ENCODE data around the gene INSM2.

INSM2 gene

DNA sequence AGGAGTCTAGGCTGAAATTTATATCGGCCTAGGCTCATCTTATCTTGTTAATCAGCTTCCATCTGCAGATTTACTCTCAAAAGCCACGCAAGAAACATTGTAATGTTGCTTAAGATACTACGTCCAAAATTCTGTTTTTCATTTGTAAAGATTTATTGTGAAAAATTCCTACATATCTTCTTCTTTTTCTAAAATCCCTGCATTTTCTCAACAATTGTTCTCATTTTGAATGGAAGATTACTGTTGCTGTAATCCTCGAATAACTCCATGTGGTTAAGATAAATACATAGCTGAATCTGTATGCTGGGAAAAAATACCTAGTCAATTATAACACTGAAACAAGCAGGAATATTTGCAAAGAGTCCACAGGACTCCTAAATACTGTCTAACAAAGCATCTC lies 15.6 kb downstream of the INSM2 start:
- DNase-seq = no peak

DNA sequence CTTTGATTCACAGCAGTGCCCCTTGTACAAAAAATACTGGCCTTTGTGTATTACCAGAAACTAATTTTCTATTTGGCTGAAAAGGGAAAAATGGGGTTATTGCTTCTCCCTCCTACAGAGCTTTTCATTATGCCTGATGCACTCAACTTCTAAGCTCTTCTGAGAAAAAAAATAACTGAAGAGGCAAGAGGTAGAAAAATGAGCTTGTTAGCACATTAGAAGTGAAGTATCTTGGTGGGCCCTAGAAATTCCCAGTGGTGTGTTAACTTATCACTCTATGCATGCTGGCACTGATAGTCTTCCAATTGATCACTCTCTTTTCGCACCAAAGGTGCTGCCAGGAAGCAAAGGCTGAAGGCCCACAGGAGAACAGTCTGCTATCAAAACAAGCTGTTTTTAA lies 17.1 kb downstream of the INSM2 start:
- no peak for DNase-seq

DNA sequence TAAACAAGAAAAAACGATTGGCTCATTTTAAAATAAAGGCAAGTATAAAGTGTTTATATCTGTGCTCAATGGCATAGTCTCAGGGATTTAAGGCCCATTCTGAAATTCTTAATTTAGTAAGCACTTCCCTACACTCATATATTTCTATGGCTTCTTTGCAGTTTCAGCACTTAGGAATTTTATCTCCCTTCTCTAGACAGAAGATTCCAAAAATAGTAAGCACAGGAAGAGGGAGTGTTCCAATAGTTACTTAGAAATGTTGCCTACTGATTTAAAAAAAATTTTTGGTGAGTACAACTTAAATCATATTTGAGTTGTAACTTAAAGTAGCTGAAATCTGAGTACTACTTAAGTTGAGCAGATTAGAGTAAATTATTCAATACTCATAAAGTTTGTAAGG lies 19.8 kb downstream of the INSM2 start:
- no peak for DNase-seq

DNA sequence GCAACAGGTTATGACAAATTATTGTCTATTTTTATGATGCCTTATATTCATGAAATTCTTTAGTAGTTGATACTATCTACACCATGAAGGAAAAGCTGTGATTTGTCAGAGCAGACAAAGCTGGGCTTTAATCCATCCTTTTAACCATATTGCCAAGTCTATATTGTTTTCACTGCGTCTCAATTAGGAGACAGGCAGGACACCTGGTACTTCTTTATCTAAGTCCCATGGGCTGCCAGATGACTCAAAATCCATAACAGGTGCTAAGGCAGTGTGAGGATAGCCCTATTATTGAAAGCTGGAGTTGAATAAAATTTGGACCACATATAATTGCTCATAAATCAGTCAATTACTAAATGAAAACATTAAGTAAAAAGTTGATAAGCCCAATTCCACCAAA lies 22.6 kb downstream of the INSM2 start:
- no peak for DNase-seq

DNA sequence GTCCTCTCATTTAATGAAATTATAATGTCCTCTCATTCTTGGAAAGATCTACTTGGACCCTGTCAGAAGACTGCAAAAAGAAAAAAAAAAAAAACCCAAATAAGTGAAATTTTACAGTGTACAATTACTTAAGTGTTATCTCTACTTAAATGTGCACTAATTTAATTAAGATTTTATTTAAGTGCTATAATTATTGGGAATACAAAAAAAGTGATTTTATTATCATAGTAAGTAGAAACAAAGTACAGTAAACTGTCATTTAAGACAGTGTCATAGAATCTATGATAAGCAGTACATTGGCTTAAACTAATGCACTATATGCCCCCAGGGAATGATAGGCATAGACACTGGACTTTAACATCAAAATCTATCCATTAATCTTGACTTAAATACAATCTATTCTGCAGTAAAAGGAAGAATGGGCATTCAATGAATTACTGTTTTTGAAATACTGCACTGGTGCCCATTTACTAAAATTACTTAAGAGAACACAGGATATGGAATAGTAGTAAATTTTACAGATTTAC lies 23.3 kb downstream of the INSM2 start:
- DNase-seq = no peak

- no peak for DNase-seq
Observed at GRCh38 chr14:35558680-35559079, 24.7 kb downstream of the INSM2 start.

DNA sequence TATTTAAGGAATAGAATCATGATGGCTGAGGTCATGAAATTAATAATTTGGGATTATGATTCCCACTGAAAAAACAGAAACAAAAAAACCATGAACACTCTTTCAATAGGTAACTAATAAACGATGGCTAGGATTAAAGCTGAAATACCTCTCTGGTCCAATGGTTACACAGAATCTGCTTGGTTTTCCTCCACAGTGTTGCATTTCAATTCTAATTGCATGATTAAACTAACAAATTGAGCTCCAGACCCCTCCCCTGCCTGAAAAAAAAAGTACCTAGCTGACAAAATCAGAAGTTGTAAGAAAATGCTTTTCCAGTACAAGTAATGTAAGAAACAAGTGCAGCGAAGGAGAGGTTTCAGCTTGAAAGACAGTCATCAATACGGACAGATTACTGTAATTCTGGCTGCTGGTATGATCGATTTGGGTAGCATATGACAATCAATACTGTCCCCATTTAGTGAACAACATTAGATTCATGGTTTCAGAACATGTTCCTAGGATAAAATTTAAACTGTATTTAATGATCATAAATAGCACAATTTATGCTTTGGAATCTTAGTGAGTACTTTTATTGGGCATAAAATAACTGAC lies 32.0 kb downstream of the INSM2 start:
- DNase-seq = no peak

- DNase-seq = no peak
Observed at GRCh38 chr14:35571598-35571997, 37.6 kb downstream of the INSM2 start.

- DNase-seq = no peak
Observed at GRCh38 chr14:35573911-35574310, 39.9 kb downstream of the INSM2 start.

DNA sequence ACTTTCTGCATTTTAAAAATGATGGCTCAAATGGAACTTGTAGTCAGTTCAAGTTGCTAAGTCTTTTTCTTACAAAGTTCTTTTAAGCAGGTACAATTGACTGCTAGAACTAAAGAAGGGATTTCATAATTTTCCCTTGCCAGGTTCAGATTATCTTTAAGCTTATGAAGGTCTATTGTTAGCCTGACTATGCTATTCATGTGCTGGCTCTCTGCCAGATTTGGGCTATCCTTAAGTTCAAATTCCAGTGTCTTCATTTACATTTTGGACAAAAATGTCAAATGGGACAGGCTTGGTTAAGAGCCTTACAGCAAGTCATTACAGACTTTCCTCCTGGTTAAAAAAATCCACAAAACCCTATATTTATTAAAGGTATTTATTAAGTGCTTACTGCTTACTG lies 42.3 kb downstream of the INSM2 start:
- no peak for DNase-seq

GRCh38 chr14:35576856-35577255 lies 42.9 kb downstream of the INSM2 start:
- DNase-seq = no peak

DNA sequence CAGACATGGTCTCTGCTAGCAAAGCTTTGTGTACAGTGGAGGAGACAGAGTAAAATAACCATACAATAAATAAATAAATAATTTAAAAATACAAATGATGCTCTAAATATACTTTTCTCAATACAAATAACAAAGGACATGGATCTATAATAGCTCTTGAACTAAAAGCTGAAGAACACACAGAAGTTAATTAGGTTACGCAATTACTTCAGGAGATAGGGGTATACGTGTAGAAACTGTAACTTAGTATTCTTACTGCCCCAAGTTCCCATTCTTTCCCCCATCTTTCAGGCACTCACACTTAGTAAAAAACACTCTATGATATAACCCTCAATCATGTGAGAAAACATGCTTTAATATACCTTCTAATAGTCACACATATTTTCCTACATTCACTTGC lies 44.2 kb downstream of the INSM2 start:
- no peak for DNase-seq

GRCh38 chr14:35578639-35579038 lies 44.7 kb downstream of the INSM2 start:
- no peak for DNase-seq
